ENCODE measurements around the gene GRID1.

GRID1 gene

DNA sequence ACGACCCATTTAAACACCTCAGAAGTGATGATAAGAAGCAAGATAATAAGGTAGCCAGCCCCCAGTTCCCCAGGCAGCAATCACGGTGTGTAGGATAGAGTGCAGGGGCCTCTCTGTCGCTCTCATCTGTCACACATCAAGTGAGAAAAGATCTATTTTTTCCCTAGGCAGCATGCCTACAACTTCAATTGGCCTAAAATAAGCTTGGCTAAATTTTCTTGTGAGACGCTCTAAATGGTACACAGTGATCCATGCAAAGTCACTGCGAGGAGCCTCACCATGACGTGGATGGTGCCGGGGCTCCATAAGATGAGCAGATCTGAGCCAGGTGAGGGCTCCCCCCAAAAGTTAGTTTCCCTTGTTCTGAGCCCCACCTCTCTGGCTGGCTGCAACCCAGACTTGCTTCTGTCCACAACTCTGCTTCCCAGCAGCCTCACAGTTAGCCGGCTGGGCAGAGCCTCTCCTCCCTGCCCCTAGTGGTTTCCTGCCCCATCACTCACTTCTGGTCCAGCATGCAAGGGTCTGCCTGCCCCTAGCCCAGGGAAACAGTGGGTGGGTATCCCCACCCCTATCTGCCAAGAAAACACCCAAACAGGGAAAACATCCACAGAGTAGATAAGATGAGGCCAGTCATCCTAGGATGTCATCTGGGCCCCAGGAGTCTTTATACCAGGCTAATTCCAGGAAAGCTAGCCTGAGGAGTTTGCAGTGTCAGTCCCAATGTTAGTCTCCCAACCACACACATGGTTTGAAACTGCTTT lies 342.1 kb downstream of the GRID1 start:
- no peak overlapping the region for H3K4me3 Mint-ChIP-seq

DNA sequence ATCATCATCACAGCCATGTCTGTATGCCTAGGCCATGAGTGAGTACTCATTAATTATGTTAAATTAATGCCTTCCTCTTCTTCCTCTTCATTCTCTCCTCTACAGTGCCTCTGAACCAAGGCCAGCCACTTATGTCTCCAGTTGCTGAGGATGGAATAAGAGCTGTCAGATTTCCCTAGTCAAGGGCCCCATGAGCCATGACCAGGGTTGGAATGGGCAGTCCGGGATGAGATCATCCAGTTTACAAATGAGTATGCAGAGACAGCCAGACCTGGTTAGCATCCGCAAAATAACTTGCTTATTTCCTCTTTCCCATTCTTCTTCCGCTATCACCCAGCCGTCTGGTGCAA lies 342.7 kb downstream of the GRID1 start:
- TF ChIP-seq, protein P1, sequence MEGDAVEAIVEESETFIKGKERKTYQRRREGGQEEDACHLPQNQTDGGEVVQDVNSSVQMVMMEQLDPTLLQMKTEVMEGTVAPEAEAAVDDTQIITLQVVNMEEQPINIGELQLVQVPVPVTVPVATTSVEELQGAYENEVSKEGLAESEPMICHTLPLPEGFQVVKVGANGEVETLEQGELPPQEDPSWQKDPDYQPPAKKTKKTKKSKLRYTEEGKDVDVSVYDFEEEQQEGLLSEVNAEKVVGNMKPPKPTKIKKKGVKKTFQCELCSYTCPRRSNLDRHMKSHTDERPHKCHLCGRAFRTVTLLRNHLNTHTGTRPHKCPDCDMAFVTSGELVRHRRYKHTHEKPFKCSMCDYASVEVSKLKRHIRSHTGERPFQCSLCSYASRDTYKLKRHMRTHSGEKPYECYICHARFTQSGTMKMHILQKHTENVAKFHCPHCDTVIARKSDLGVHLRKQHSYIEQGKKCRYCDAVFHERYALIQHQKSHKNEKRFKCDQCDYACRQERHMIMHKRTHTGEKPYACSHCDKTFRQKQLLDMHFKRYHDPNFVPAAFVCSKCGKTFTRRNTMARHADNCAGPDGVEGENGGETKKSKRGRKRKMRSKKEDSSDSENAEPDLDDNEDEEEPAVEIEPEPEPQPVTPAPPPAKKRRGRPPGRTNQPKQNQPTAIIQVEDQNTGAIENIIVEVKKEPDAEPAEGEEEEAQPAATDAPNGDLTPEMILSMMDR (IDR thresholded peaks at IDR 0.05; ENCODE audit: unreplicated experiment in 3 of 3), result no peak
- Mint-ChIP-seq H3K36me3 (ENCODE audit: low read depth) (no peaks in the 10 kb centered on the region), H3K27me3 (ENCODE audit: low read depth) (peaks cover 4% of the 10 kb centered on the region), H3K4me1 (peaks cover 5% of the 10 kb centered on the region), H3K4me3 (no peak overlapping the region), H3K9me3 (peaks cover 3% of the 10 kb centered on the region), H3K27ac (no peak overlapping the region)

More for the DNA sequence above, 342.1 kb downstream of the GRID1 start:
- Mint-ChIP-seq H3K36me3 (ENCODE audit: low read depth) (no peaks in the 10 kb centered on the region), H3K4me1 (peaks cover 5% of the 10 kb centered on the region), H3K27ac (no peak overlapping the region), H3K9me3 (peaks cover 7% of the 10 kb centered on the region), H3K27me3 (ENCODE audit: low read depth) (peaks cover 4% of the 10 kb centered on the region)
- TF ChIP-seq, protein P1 (IDR thresholded peaks at IDR 0.05; ENCODE audit: unreplicated experiment in 3 of 3), result no peak

DNA sequence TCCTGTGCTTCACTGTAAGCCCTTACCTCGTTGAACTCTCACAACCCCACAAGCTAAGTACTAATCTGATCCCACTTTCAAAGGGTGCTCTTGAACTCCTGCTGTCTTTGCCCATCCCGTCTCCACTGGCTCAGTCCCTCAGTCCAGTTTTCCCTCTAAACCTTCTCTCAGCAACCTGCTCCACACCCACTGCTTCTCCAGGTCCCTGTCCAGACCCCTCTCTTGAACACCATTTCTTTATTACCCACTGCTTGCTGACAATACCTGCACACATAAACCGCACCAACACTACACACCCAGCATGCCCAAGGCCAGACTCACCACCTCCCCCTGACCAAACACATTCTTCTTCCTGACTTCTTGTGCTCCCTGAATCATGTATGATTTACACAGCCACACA lies 343.3 kb downstream of the GRID1 start:
- no peak overlapping the region for H3K27ac Mint-ChIP-seq
- TF ChIP-seq, protein P1 (IDR thresholded peaks at IDR 0.05; ENCODE audit: unreplicated experiment in 3 of 3), result no peak
- peaks cover 9% of the 10 kb centered on the region for H3K4me1 Mint-ChIP-seq
- peaks cover 7% of the 10 kb centered on the region for H3K27me3 Mint-ChIP-seq (ENCODE audit: low read depth)
- no peaks in the 10 kb centered on the region for H3K9me3 Mint-ChIP-seq
- H3K36me3 Mint-ChIP-seq (ENCODE audit: low read depth), result no peaks in the 10 kb centered on the region
- H3K4me3 Mint-ChIP-seq, result no peak overlapping the region

DNA sequence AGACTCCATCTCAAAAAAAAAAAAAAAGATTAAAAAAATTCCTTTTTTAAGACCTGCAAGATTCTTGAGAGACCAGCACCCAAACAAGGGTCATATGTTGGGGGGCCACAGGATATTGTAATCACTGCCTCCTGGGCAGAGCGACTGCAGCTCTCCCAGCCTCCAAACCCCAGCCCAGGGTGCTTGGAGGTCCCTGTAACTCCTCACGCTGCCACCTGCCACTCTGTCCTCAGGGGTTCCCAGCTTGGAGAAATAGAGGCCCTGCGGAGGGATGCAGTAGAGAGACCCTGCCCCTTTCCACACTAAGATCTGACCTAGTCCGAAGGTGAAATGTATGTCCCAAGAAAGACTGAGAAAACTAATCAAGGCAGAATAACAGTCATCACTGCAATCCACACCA lies 343.7 kb downstream of the GRID1 start:
- Mint-ChIP-seq H3K9me3 (no peaks in the 10 kb centered on the region), H3K36me3 (ENCODE audit: low read depth) (no peaks in the 10 kb centered on the region), H3K27ac (no peak overlapping the region), H3K4me1 (peaks cover 13% of the 10 kb centered on the region), H3K4me3 (no peak overlapping the region), H3K27me3 (ENCODE audit: low read depth) (peaks cover 8% of the 10 kb centered on the region)
- TF ChIP-seq, protein P1 (IDR thresholded peaks at IDR 0.05; ENCODE audit: unreplicated experiment in 3 of 3), result no peak

DNA sequence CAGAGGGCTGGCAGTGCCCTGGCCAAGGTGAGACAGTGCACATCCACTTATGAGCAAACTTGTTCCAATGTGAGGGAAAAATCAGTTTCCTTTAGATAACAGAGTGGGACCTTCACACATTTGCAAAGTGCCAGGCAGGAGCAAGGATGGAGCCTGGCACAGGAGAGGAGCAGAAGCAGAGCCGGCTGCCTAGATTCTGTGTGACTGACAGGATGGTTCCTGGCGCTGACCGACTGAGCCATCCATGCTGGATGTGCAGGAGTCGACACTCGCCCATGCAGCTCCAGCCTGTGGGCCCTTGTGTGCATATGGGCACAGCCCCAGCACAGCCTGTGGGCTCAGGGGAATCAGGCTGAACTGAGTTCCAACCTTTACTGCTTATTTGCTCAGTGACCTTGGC lies 346.5 kb downstream of the GRID1 start:
- TF ChIP-seq, protein P1 (IDR thresholded peaks at IDR 0.05; ENCODE audit: unreplicated experiment in 3 of 3), result no peak

DNA sequence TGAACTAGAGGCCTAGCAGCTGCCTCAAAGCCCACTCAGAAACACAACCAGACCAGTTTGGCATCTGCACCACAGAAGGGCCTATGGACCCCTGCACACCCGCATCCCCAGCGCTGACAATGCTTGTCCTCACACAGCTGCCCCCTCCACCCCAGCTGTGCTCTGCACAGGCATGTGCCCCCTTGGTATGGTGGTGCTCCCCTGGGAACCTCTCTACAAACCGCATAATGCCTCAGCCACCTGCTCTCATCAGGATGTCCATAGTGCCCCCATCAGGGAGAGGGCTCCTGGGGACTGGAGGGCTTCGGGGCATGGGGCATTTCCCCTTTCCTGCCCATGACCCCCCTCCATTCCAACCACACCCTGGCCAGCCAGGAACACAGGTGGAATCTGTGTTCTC lies 347.5 kb downstream of the GRID1 start:
- Mint-ChIP-seq H3K27me3 (ENCODE audit: low read depth) (peaks cover 15% of the 10 kb centered on the region), H3K4me1 (peaks cover 17% of the 10 kb centered on the region), H3K9me3 (no peaks in the 10 kb centered on the region), H3K27ac (no peak overlapping the region), H3K4me3 (no peak overlapping the region), H3K36me3 (ENCODE audit: low read depth) (no peaks in the 10 kb centered on the region)
- TF ChIP-seq, protein P1 (IDR thresholded peaks at IDR 0.05; ENCODE audit: unreplicated experiment in 3 of 3), result no peak

More for the DNA sequence above, 346.5 kb downstream of the GRID1 start:
- no peaks in the 10 kb centered on the region for H3K36me3 Mint-ChIP-seq (ENCODE audit: low read depth)
- H3K4me3 Mint-ChIP-seq, result no peak overlapping the region
- no peak overlapping the region for H3K27ac Mint-ChIP-seq
- peaks cover 12% of the 10 kb centered on the region for H3K27me3 Mint-ChIP-seq (ENCODE audit: low read depth)
- peaks cover 19% of the 10 kb centered on the region for H3K4me1 Mint-ChIP-seq
- no peaks in the 10 kb centered on the region for H3K9me3 Mint-ChIP-seq

Measured in nephron (organoid).